ENCODE data around the gene NCBP2.

- TF ChIP-seq, protein P1, sequence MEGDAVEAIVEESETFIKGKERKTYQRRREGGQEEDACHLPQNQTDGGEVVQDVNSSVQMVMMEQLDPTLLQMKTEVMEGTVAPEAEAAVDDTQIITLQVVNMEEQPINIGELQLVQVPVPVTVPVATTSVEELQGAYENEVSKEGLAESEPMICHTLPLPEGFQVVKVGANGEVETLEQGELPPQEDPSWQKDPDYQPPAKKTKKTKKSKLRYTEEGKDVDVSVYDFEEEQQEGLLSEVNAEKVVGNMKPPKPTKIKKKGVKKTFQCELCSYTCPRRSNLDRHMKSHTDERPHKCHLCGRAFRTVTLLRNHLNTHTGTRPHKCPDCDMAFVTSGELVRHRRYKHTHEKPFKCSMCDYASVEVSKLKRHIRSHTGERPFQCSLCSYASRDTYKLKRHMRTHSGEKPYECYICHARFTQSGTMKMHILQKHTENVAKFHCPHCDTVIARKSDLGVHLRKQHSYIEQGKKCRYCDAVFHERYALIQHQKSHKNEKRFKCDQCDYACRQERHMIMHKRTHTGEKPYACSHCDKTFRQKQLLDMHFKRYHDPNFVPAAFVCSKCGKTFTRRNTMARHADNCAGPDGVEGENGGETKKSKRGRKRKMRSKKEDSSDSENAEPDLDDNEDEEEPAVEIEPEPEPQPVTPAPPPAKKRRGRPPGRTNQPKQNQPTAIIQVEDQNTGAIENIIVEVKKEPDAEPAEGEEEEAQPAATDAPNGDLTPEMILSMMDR (IDR thresholded peaks at IDR 0.05; ENCODE audit: extremely low read depth in 1 of 2, insufficient read depth in 1 of 2, low read depth in 1 of 2, low read length in 2 of 2), result no peak
- TF ChIP-seq EZH2 (IDR thresholded peaks at IDR 0.05; ENCODE audit: borderline replicate concordance, low read depth, low read length, severe bottlenecking) (no peak), POLR2AphosphoS5 (IDR thresholded peaks at IDR 0.05; ENCODE audit: insufficient read depth, low read depth, low read length) (no peak), POLR2A (IDR thresholded peaks at IDR 0.05; ENCODE audit: low read depth, low read length) (no peak), MYC (IDR thresholded peaks at IDR 0.05; ENCODE audit: low read depth, low read length) (no peak), JUN (IDR thresholded peaks at IDR 0.05; ENCODE audit: borderline replicate concordance, insufficient read depth, insufficient read length, low read depth) (no peak), FOS (IDR thresholded peaks at IDR 0.05; ENCODE audit: borderline replicate concordance, insufficient read depth, low read length) (no peak), GATA2 (IDR thresholded peaks at IDR 0.05; ENCODE audit: insufficient read depth, insufficient read length, low read depth, low read length) (no peak)
- TF ChIP-seq, protein P2, sequence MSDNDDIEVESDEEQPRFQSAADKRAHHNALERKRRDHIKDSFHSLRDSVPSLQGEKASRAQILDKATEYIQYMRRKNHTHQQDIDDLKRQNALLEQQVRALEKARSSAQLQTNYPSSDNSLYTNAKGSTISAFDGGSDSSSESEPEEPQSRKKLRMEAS (IDR thresholded peaks at IDR 0.05; ENCODE audit: insufficient read depth, insufficient read length), result no peak
Measured at GRCh38 chr3:196931157-196931556, 11.2 kb downstream of the NCBP2 start.

All from endothelial cell of umbilical vein (primary cell).